Activated gamma-delta T cell treated with Interleukin-2 at 50 U/mL for 16 hours (primary cell): ENCODE measurements around the gene NUDT16.

Source experiments
- DNase-seq: peaks from one replicate; pipeline ENCODE4 v3.0.0-alpha.2; 2020

Gene NUDT16

DNA sequence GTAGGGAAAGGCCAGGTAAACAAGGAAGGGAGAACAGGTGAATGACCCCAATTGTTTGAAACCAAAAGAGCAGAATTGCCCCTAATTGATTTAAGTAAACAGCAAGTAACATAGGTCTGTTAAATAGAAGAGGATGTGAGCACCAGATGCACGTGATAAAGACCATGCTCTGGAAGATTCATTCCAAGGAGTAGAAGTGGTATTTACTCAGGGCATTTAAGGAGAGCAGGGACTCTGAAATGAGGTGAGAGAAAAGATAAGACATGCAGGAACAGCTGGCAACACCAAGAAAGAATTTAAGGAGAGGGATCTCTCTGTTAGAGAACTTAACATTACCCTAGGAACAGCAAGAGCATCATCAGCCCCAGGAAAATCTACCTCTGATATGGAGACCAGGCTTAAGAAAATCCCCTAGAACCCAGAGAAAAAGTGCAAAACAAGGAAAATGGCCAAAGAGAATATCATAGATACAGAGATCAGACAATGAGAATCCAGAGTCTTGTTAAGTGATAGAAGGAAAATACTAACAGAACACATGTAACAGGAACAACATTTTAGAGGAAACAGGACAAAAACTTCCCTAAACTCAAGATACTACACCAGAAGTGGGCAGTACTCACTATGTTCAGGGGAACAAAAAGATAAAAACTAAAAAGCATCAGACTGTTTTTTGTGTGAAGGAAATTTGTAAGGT lies 6.4 kb downstream of the NUDT16 start:
- no peak for DNase-seq

DNA sequence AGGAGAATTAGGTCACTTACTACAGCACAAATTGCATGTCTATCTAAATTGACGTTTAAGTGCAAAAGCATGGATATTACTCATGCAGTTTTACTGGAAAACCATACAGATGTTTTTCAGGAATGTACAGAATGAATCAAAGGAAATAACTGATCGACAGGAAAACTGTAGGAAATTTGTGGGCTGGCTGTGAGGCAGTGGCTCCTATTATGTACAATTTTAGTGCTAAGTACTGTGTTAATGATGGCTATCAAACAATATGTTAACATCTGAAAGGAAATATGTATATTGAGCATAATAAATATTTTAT lies 6.9 kb downstream of the NUDT16 start:
- no peak for DNase-seq

DNA sequence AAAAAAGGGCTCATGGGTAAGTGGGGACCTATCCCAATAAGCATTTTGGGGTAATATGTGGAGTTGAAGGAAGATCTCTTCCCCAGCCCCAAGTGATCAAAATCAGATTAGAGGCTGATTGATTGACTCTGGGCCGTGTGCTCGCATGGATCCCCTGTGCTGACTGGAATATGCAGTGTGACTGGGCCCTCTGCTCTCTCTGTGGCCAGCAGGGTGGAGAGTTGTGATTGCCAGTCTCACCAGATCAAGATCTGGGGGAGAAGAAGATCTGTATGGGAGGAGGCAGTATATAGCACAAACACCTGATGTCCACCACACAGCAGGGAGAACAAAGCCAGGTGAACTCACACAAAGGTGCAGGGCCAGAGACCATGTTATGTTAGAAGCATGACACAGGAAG lies 8.8 kb downstream of the NUDT16 start:
- DNase-seq, result no peak

DNA sequence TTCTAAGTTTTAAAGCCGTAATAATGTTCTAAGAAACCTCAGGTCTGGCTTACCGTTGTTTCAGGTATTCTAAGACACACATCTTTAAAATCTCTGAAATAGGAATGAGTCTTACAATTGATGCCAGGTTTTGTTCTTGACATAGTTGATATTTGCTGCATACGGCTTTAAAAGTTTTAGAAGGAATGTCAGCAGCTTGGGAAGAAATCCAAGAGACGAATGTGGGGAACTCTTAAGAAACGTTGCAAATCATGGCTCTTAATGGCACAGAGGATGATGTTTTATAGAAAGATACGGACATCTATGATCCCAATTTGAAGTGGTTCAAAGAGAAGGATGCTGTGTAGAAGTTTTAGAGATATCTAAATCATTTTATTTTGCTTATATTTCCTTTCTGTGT lies 11.5 kb downstream of the NUDT16 start:
- no peak for DNase-seq

DNA sequence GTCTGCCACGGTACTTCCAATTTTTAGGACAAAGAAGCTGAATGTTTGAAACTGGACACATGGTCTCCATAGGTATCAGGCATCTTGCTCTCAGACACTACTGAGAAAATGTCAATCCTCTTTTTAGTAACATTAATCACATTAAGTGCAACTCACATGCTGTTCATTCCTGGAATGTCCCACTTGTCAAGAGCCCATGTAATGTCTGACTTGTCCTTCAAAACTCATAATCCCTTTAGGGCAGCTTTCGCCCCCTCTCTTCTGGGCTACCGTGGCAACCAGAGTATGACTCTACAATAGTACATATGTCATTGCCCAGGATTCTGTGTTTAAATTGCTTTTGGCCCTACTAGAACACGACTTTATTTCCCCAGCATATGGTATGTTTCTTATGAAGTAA lies 12.3 kb downstream of the NUDT16 start:
- no peak for DNase-seq

DNA sequence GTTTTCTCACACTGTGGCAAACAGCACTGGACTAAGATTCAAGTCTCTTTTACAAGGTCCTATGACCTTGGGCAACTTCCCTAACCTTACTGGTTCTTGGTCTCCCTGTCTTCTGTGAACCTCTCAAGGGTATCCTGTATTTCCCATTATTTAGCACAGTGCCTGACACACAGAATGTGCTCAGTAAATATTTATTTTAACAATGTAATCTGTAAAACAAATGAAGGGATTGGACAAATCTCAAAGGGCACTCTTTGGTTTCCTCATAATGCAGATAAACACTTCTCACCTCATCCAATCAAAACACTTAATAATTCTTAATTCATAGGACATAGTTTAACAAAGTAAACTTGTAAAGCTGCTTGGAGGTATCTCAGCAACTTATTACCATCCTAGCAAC lies 12.8 kb downstream of the NUDT16 start:
- no peak for DNase-seq

DNA sequence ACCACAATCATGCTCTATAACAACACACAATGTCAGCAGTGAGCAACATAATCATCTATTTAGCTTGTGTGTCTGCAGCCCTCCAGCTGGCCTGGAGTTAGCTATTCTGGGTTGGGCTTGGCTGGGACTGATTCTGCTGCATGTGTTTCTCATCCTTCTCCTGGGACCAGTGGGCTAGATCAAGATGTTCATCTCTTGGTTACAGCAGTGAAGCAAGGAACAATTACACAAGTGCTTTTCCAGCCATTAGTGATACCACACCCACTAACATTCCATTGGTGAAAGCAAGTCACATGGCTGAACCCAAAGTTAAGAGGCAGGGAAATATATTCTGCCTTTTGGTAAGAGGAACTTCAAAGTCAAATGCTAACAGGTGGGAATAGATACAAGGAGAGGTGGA lies 14.6 kb downstream of the NUDT16 start:
- no peak for DNase-seq

DNA sequence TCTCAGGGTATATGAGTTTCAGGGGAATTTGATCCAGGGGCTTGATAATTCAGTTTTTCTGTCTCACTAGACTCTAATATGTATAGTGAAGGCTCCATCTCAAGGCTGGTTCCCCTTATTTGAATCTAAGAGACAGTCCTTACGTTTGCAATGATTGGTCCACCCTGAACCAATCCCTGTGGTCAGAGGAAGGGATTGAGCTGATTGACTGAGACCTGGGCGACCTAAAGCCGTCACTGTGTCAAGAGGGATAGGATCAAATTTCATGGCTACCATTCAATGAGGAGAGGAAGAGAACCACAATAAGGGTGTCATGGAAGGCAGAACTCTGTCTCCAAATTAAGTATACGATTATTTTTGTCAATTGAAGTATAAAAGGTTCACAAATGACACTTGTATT lies 16.3 kb downstream of the NUDT16 start:
- no peak for DNase-seq

DNA sequence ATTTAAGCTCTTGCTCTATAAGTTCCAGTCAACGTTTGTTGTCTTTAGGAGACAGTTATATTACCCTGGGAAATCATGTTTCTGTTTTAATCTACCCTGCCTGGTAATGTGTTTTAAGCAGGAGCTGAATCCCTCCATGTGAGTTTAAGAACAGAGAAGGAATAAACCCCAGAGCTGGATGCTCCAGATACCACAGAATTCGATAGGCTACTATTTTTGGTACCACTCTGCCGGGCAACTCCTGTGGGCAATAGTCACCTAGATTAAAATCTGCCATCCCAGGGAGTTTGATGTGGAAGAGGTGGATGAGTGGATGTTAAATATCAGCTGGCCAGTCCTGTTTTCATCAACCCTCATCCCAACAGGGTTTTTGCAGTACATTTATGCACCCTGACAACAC lies 20.4 kb downstream of the NUDT16 start:
- no peak for DNase-seq

DNA sequence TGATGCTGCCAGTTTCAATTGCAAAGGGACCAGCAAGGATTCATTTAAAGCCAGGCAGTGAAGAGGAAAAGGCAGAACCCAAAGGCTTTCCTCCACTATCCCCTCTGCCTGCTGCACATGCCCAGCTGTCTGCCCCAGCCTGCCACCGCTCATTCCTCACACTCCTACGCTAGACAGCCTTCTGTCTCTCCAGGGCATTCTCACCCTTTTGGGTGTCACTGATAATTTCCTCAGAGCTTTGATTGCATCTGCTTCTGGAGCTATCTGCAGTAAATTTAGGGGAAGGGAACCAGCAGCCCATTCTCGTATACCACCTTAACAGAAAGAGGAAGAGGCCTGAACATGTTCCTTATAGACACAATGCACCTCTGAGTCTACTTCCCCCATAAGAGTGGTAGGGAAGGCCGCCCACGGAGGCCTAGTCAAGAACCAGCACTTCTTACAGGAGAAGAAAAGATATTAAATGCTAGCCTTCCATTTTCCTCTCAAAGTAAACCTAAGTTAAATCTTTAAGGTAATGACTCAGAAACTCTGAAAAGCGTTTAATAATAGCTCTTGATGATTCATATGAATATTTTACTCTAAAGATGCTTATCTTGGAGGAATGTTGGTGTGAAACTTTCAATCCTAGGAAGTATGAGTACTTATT lies 20.9 kb downstream of the NUDT16 start:
- no peak for DNase-seq

DNA sequence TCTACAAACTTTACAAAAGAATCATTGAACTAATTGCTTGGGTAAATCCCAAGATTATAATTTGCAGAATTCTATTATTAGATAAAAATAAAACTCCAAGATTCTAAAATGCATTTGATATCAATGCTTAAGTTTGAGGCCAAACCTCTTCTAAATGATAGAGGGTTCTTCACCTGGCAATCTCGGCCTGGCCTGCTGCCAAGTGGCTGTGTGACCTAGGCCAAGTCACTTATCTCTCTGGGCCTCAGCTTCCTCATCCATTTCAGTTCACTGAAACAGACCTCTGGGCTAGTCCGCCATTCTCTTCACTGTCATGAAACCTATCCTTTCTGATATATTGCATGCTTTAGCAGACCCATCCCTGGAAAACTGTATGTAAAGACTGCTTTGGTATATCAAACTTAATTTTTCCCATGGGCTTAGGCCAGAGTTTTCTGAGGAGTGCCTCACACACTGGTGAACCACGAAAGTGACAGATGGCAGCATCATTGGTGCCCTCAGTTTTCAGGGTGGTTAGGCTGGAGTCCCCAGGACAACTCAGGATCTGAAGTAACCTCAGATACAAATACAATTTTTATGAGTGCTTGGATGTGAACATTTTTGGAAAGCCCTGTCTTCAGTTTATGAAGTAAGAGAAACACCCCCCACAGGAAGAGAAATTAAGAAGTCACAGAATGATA lies 21.8 kb downstream of the NUDT16 start:
- no peak for DNase-seq

DNA sequence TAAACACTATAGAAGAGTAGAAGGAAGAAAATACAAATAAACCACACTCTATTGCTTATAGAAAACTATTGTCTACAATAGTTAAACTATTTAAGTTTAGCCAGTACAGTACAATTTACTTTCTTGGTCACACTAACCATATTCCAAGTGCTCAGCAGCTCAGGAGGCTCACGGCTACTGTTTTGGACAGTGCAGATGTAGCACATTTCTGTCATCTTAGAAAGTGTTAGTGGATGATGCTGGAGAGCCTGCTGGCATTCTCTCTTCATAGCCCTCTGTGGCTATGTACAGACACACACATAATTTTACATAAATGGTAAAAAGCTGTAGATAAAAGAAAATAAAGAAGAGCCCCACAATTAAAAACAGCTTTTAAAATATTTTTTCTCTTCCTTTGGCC lies 23.8 kb downstream of the NUDT16 start:
- no peak for DNase-seq

DNA sequence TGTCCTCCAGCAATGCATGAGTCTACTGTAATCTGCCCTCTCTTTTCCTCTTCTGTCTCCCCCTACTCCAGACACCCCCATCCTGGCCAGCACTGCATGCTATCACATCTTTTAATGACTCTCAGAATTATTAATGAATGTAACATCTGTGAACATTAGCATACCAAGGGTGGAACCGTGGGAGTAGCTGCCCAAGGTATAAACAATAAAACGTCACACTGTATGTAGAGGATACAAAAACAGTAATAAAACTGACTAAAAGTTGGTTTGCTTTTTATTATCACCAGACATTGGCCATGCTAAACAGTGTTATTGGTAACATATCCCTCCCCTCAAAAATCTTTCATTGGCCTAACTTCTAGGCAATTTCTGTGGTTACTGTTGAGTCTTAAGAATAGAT lies 24.7 kb downstream of the NUDT16 start:
- no peak for DNase-seq

DNA sequence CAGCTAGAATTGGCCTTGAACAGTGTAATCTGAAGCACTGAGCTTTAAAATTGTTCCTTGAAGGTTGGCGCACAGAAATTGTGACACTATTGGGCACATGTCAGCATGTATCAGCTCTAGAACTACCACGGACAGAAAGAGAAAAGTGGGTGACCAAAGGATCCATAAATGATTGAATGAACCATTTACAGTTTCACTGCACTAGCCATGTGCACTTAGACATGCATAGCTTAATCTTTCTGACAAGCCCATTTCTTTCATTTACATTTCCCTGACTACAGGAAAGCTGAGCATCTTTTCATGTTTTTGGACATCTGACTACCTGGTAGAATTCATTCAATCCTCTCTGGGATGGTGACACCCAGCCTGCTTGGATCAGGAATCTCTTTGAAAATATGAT lies 36.2 kb downstream of the NUDT16 start:
- DNase-seq, result no peak

DNA sequence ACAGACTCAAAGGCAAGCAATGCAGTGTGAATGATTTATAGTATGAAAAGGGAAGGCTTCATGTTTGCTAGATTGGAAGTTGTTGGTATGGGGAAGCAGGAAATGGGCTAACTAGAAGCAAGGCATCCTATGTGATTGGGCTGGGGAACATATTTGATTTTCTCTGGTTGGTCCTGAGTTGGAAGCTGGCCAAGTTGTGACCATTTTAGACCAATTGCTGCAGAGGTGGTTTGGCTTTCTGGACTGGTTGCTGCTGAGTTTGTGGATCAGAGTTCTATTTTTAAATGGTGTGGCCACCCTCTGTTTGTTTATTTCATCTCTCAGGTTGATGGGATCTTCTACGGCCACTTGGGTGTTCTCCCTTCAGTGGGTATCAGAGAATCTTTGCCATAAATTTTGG lies 39.7 kb downstream of the NUDT16 start:
- no peak for DNase-seq

DNA sequence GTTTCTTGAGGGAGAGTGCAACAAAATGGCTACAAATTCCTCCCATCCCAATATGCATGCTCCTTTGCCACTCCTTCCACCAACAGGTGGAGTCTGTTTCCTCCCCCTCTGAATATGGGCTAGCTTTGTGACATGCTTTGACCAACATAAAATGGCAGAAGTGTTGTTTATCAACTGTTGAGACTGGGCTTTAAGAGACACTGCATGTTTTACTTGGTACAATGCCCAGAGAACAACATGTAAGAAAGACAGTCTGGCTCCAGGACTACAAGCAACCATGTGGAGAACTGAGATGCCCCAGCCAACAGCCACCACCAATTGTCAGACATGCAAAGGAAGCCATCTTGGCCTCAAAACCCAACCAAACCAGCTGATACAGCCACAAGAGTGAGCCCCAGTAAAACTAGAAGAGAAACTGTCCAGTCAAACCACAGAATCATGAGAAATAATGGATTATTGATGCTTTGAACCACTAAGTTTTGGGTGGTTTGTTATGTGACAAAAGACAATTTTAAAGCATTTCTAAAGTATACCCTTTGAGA lies 40.5 kb downstream of the NUDT16 start:
- DNase-seq, result no peak

DNA sequence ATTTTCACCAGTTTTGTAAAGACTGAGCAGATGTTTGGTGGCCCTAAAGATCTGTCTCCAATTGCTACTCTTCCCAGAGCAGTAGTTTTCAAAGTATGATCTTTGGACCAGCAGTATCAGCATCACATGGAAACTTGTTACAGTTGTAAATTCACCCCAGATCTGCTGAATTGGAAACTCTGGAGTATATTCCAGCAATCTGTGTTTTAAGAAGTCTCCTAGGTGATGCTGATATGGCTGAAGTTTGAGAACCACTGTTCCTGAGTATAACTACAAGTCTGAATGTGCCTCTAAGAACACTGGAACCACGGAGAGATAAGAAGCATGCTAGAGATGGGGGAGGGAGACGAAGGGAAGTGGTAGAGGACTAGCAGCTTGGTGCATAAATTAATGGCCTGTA lies 45.7 kb downstream of the NUDT16 start:
- no peak for DNase-seq

DNA sequence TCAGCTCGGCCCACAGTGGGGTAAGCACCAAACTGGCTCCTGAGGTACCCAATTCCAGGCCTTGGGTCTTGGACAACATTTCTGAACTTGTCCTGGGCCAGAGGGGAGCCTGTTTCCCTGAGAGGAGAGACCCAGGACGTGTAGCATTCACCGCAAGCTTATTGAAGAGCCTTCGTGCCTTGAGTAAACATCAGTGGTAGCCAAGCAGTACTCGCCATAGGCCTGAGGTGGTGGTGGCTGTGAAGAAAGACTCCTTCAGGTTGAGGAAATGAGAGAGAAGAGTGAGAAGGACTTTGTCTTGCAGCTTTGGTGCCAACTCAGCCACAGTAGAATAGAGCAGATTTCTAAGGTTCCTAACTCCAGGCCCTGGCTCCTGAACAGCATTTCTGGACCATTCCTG lies 50.2 kb downstream of the NUDT16 start:
- no peak for DNase-seq

DNA sequence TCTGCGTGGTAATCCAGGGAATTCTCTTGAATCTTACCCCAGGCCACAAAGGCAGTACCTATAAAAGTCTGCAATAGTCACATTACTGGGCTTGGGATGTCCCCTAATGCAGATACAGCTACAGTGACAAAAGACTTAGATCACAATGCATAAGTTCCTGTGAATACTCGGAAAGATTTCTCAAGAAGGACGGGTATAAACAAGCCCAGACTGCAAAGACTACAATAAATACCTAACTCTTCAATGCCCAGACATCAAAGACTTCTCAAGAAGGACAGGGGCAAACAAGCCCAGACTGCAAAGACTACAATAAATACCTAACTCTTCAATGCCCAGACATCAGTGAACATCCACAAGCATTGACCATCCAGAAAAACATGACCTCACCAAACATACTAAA lies 50.9 kb downstream of the NUDT16 start:
- no peak for DNase-seq

DNA sequence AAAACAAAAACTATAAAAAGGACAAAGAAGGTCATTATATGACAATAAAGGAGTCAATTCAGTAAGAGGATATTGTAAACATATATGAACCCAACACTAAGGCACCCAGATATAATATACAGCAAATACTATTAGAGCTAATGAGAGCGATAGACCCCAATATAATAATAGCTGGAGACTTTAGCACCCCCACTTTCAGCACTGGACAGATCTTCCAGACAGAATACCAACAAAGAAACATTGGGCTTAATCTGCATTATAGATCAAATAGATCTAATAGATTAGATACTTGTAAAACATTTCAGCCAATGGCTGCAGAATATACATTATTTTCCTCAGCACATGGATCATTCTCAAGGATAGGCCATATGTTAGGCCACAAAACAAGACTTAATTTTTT lies 53.4 kb downstream of the NUDT16 start:
- no peak for DNase-seq
